GM23338 (cell line): ENCODE data around the gene RRP1.

Experiments
- CREB1 ChIP-seq: fragments of 250-450 bp; sonication (Bioruptor Pico); IDR thresholded peaks from 2 replicates; pipeline ENCODE4 v1.5.0; 2020; ENCODE audit warnings: low read depth, mild to moderate bottlenecking, moderate library complexity
- CTCF ChIP-seq, 2 experiments: fragments of 200-600 bp in 1 of 2; sonication (generic) in 1 of 2; conservative IDR thresholded peaks; 2 replicates each; pipeline versions ENCODE4 v1.5.1 to v1.6.1; 2016 to 2017; ENCODE audit warnings: antibody characterized with exemption in 2 of 2, low read depth in 2 of 2, mild to moderate bottlenecking in 2 of 2, moderate library complexity in 1 of 2
- EZH2 ChIP-seq: fragments of 200-600 bp; sonication (generic); IDR thresholded peaks from one replicate; pipeline ENCODE4 v1.8.0; 2017; ENCODE audit warnings: antibody characterized with exemption, mild to moderate bottlenecking, low read depth; ENCODE audit not compliant: unreplicated experiment
- EZH2phosphoT487 ChIP-seq: fragments of 200-600 bp; sonication (generic); IDR thresholded peaks from one replicate; pipeline ENCODE4 v1.8.1; 2018; ENCODE audit warnings: antibody characterized with exemption; ENCODE audit not compliant: unreplicated experiment
- JUNB ChIP-seq: IDR thresholded peaks from one replicate; pipeline ENCODE4 v1.6.1; 2016; ENCODE audit warnings: antibody characterized with exemption; ENCODE audit not compliant: unreplicated experiment
- NANOG ChIP-seq: IDR thresholded peaks from 2 replicates; pipeline ENCODE4 v1.6.1; 2016; ENCODE audit warnings: antibody characterized with exemption, borderline replicate concordance
- POLR2AphosphoS5 ChIP-seq: IDR thresholded peaks from 2 replicates; pipeline ENCODE4 v1.6.1; 2016; ENCODE audit warnings: antibody characterized with exemption, low read depth
- REST ChIP-seq: IDR thresholded peaks from one replicate; pipeline ENCODE4 v1.6.1; 2018; ENCODE audit warnings: antibody characterized with exemption; ENCODE audit not compliant: unreplicated experiment
- STAT1 ChIP-seq: IDR thresholded peaks from one replicate; pipeline ENCODE4 v1.6.1; 2016; ENCODE audit warnings: antibody characterized with exemption; ENCODE audit not compliant: unreplicated experiment
- ZNF114 ChIP-seq: fragments of 250-450 bp; sonication (Bioruptor Pico); IDR thresholded peaks from 2 replicates; pipeline ENCODE4 v1.5.0; 2020; ENCODE audit warnings: mild to moderate bottlenecking, moderate library complexity
- TF ChIP-seq, protein P1 (sequence below): IDR thresholded peaks from 2 replicates; pipeline ENCODE4 v1.6.1; 2016; ENCODE audit warnings: antibody characterized with exemption
- TF ChIP-seq, protein P2 (sequence below): fragments of 250-450 bp; sonication (Bioruptor Pico); IDR thresholded peaks from 2 replicates; pipeline ENCODE4 v1.5.0; 2020; ENCODE audit warnings: mild to moderate bottlenecking, moderate library complexity

- TF ChIP-seq CTCF (conservative IDR thresholded peaks at IDR 0.05; ENCODE audit: low read depth in 2 of 2) = no peak
- TF ChIP-seq POLR2AphosphoS5 = no peak
- no peak for TF ChIP-seq REST
- TF ChIP-seq EZH2 = no peak
- TF ChIP-seq, protein P1, sequence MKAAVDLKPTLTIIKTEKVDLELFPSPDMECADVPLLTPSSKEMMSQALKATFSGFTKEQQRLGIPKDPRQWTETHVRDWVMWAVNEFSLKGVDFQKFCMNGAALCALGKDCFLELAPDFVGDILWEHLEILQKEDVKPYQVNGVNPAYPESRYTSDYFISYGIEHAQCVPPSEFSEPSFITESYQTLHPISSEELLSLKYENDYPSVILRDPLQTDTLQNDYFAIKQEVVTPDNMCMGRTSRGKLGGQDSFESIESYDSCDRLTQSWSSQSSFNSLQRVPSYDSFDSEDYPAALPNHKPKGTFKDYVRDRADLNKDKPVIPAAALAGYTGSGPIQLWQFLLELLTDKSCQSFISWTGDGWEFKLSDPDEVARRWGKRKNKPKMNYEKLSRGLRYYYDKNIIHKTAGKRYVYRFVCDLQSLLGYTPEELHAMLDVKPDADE = no peak
- TF ChIP-seq STAT1 = no peak
- no peak for TF ChIP-seq JUNB
- TF ChIP-seq EZH2phosphoT487 = no peak
- no peak for TF ChIP-seq ZNF114 (CRISPR knock-in tag)
- no peak for TF ChIP-seq NANOG
- TF ChIP-seq CREB1 (CRISPR knock-in tag) = no peak
- TF ChIP-seq, protein P2, sequence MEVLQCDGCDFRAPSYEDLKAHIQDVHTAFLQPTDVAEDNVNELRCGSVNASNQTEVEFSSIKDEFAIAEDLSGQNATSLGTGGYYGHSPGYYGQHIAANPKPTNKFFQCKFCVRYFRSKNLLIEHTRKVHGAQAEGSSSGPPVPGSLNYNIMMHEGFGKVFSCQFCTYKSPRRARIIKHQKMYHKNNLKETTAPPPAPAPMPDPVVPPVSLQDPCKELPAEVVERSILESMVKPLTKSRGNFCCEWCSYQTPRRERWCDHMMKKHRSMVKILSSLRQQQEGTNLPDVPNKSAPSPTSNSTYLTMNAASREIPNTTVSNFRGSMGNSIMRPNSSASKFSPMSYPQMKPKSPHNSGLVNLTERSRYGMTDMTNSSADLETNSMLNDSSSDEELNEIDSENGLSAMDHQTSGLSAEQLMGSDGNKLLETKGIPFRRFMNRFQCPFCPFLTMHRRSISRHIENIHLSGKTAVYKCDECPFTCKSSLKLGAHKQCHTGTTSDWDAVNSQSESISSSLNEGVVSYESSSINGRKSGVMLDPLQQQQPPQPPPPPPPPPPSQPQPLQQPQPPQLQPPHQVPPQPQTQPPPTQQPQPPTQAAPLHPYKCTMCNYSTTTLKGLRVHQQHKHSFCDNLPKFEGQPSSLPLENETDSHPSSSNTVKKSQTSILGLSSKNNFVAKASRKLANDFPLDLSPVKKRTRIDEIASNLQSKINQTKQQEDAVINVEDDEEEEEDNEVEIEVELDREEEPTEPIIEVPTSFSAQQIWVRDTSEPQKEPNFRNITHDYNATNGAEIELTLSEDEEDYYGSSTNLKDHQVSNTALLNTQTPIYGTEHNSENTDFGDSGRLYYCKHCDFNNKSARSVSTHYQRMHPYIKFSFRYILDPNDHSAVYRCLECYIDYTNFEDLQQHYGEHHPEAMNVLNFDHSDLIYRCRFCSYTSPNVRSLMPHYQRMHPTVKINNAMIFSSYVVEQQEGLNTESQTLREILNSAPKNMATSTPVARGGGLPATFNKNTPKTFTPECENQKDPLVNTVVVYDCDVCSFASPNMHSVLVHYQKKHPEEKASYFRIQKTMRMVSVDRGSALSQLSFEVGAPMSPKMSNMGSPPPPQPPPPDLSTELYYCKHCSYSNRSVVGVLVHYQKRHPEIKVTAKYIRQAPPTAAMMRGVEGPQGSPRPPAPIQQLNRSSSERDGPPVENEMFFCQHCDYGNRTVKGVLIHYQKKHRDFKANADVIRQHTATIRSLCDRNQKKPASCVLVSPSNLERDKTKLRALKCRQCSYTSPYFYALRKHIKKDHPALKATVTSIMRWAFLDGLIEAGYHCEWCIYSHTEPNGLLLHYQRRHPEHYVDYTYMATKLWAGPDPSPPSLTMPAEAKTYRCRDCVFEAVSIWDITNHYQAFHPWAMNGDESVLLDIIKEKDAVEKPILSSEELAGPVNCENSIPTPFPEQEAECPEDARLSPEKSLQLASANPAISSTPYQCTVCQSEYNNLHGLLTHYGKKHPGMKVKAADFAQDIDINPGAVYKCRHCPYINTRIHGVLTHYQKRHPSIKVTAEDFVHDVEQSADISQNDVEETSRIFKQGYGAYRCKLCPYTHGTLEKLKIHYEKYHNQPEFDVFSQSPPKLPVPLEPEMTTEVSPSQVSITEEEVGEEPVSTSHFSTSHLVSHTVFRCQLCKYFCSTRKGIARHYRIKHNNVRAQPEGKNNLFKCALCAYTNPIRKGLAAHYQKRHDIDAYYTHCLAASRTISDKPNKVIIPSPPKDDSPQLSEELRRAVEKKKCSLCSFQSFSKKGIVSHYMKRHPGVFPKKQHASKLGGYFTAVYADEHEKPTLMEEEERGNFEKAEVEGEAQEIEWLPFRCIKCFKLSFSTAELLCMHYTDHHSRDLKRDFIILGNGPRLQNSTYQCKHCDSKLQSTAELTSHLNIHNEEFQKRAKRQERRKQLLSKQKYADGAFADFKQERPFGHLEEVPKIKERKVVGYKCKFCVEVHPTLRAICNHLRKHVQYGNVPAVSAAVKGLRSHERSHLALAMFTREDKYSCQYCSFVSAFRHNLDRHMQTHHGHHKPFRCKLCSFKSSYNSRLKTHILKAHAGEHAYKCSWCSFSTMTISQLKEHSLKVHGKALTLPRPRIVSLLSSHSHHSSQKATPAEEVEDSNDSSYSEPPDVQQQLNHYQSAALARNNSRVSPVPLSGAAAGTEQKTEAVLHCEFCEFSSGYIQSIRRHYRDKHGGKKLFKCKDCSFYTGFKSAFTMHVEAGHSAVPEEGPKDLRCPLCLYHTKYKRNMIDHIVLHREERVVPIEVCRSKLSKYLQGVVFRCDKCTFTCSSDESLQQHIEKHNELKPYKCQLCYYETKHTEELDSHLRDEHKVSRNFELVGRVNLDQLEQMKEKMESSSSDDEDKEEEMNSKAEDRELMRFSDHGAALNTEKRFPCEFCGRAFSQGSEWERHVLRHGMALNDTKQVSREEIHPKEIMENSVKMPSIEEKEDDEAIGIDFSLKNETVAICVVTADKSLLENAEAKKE (CRISPR knock-in tag) = no peak
These were observed 20.6 kb upstream of the RRP1 start for GRCh38 chr21:43768868-43769167.
